GM21786 (cell line): ENCODE measurements around the gene ANK3.

Experiments
- ATAC-seq: cut with Tn5 transposase; IDR thresholded peaks from one replicate; pipeline ENCODE4 v1.9.1; 2021; ENCODE audit not compliant: unreplicated experiment

ANK3 gene

GRCh38 chr10:60003651-60004523 lies 385.8 kb downstream of the ANK3 start:
- no peak for ATAC-seq

GRCh38 chr10:60000747-60001146 lies 388.9 kb downstream of the ANK3 start:
- no peak for ATAC-seq

DNA sequence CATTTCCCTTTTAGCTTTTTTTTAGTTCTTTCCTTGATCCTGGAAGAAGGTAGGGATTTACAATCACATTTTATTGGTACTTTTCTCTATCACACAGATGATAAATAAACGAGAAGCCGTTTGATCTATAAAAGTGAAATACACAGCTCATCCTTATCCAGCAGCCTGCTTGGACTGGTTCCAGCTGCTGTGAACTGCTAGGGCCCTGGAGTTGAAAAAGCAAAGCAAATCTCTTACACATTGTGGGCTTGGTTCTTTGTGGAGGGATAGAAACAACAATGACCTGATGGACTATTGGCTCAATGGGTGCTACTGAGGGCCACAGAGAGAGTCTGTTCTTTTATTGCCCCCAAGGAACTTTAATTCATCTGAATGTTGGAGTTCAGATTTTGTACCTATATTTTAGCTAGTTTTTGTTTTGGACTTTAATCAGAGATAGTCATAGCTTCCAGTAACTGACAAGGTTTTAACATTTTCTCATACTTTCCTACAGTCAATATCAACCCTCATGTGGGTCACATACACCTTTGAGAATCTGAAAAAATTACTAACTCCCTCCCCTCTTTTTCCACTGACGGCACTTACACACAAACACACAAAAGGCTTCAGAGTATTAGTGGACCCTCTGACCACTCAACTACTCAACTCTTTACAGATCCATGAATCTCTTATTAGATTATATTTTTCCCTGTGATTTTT lies 391.7 kb downstream of the ANK3 start:
- ATAC-seq: no peak

DNA sequence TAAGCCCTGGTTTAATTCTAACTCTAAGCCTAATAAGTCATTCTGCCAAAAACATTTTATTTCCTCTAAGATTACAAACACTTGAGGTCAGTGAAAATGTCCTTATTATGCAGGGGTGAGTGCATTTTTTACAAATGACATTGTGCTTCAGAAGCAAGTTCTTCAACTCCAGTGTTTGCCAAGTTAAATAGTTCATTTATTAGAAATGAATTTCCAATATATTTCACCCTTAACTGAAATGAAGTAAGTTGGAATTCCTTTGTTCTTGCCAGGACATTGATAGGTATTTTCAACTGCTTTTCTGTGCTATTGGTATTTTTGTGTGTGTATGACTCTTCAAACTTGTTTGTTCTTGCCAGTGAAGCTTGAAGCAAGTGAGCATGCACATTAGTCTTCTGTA lies 393.8 kb downstream of the ANK3 start:
- no peak for ATAC-seq

DNA sequence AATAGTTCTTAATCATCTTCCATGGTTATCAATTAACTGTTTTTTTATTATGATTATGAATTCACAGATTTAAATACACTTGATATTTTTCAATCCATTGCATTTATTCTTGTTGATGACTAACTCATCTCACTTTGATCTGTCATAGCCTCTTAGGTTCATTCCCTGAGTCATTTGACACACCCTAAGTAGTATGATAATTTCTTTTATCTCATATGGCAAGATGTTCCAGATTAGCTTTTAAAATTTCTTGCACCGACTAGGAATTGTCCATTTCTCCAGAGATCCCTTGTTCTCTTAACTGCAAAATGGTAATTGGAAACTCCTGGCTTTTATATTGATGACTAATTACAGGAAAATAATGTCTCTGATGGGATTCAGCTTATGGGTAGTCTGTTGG lies 395.7 kb downstream of the ANK3 start:
- ATAC-seq: no peak

GRCh38 chr10:59991661-59992060 lies 398.0 kb downstream of the ANK3 start:
- no peak for ATAC-seq

GRCh38 chr10:59991117-59991516 lies 398.6 kb downstream of the ANK3 start:
- ATAC-seq: no peak

GRCh38 chr10:59985639-59986038 lies 404.0 kb downstream of the ANK3 start:
- no peak for ATAC-seq

GRCh38 chr10:59984415-59984814 lies 405.3 kb downstream of the ANK3 start:
- ATAC-seq: no peak

GRCh38 chr10:59980356-59980755 lies 409.3 kb downstream of the ANK3 start:
- ATAC-seq: no peak

DNA sequence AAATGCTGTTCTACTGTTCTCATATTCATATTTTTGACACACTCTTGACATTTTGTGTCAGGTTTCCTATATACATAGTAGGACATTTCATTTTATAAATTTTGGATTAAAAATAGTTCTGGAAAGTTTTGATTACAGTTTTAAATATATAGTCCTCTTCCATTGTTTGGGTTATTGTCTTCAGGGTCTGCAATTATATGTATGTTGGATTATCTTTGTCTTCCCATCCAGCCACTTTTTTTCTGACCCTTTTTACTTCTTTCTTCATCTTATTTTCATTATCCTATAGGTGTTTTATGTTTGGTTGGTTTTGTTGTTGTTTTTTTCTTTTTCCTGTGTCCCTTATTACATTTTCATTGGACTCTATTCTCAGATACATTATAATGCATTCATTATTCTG lies 412.2 kb downstream of the ANK3 start:
- ATAC-seq: no peak

GRCh38 chr10:59976909-59977308 lies 412.8 kb downstream of the ANK3 start:
- ATAC-seq: no peak
